MM.1S (cell line): Measurements from ENCODE around the gene GAPT.

ENCODE experiments used
- DNase-seq: peaks from one replicate; pipeline ENCODE4 v3.0.0-alpha.2; 2015
- H2AFZ ChIP-seq: fragments of 300-600 bp; sonication (generic); 2 replicates; pipeline ENCODE4 v1.6.0; 2016; ENCODE audit warnings: antibody characterized with exemption, low read length
- H3F3A ChIP-seq: fragments of 300-600 bp; sonication (generic); 2 replicates; pipeline ENCODE4 v1.6.1; 2016; ENCODE audit warnings: mild to moderate bottlenecking, antibody characterized with exemption, low read length, moderate library complexity, mixed read lengths; ENCODE audit not compliant: insufficient read depth
- H3K27ac ChIP-seq: fragments of 300-600 bp; sonication (generic); 2 replicates; pipeline ENCODE4 v1.5.1; 2016; ENCODE audit warnings: mild to moderate bottlenecking, low read length
- H3K27me3 ChIP-seq: fragments of 300-600 bp; sonication (generic); replicated peaks from 2 replicates; pipeline ENCODE4 v1.6.0; 2016; ENCODE audit warnings: low read length; ENCODE audit not compliant: insufficient read depth
- H3K36me3 ChIP-seq: fragments of 300-600 bp; sonication (generic); replicated peaks from 2 replicates; pipeline ENCODE4 v1.6.1; 2016; ENCODE audit warnings: mild to moderate bottlenecking, low read length, mixed read lengths; ENCODE audit not compliant: insufficient read depth
- H3K4me1 ChIP-seq: fragments of 300-600 bp; sonication (generic); 2 replicates; pipeline ENCODE4 v1.6.1; 2016; ENCODE audit warnings: low read length, mixed read lengths
- H3K4me2 ChIP-seq: fragments of 300-600 bp; sonication (generic); 2 replicates; pipeline ENCODE4 v1.6.0; 2016; ENCODE audit warnings: low read depth, low read length
- H3K4me3 ChIP-seq: fragments of 300-600 bp; sonication (generic); 2 replicates; pipeline ENCODE4 v1.5.1; 2016; ENCODE audit warnings: low read length, mixed read lengths
- H3K79me2 ChIP-seq: fragments of 300-600 bp; sonication (generic); 2 replicates; pipeline ENCODE4 v1.6.1; 2016; ENCODE audit warnings: mixed run types, low read length, mixed read lengths
- H3K9ac ChIP-seq: fragments of 300-600 bp; sonication (generic); 2 replicates; pipeline ENCODE4 v1.6.1; 2016; ENCODE audit warnings: low read length, mixed read lengths
- H3K9me2 ChIP-seq: fragments of 300-600 bp; sonication (generic); replicated peaks from 2 replicates; pipeline ENCODE4 v1.6.1; 2016; ENCODE audit warnings: mild to moderate bottlenecking, low read length, mixed read lengths; ENCODE audit not compliant: insufficient read depth
- H3K9me3 ChIP-seq: fragments of 300-600 bp; sonication (generic); replicated peaks from 2 replicates; pipeline ENCODE4 v1.6.1; 2016; ENCODE audit warnings: mild to moderate bottlenecking, low read length, mixed read lengths; ENCODE audit not compliant: insufficient read depth
- H4K20me1 ChIP-seq: fragments of 300-600 bp; sonication (generic); 2 replicates; pipeline ENCODE4 v1.6.1; 2016; ENCODE audit warnings: mild to moderate bottlenecking, low read length, moderate library complexity, mixed read lengths; ENCODE audit not compliant: insufficient read depth
- CTCF ChIP-seq: fragments of 300-600 bp; sonication (generic); IDR thresholded peaks from 2 replicates; pipeline ENCODE4 v1.5.1; 2016; ENCODE audit warnings: antibody characterized with exemption, low read length, mixed read lengths
- EZH2 ChIP-seq: fragments of 300-600 bp; sonication (generic); optimal IDR thresholded peaks from 2 replicates; pipeline ENCODE3; 2017; ENCODE audit warnings: low read depth, mild to moderate bottlenecking, antibody characterized with exemption, low read length, mixed read lengths
- EZH2phosphoT487 ChIP-seq: fragments of 300-600 bp; sonication (generic); IDR thresholded peaks from 2 replicates; pipeline ENCODE4 v1.6.1; 2018; ENCODE audit warnings: antibody characterized with exemption, low read length

GAPT gene

GRCh38 chr5:58505502-58505901, 14.3 kb downstream of the GAPT start:
- no peak for DNase-seq

DNA sequence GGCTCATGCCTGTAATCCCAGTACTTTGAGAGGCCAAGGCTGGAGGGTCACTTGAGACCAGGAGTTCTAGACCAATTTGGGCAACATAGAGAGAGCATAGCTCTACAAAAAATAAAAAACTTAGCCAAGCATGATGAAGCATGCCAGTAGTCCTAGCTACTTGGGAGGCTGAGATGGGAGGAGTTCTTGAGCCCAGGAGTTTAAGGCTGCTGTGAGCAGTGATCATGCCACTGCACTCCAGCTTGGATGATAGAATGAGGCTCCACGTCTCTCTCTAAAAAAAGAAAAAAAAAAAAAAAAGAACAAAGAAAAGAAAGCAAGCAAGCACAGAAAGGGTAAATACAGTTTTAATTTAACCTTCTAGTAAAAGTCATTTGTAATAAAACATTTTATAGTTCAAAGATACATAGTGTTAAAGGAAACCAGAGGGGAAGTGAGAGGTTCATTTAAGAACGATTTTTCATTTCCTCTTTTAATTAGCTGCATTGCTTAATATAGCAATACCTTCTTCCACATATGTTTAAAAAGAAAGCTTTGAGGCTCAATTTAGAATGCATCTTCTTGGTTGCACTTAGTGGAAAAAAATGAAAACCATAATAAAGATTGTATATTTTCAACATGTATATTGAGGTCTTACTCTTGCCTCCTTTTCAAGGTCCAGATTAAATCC, 14.9 kb downstream of the GAPT start:
- Histone ChIP-seq H3K9me2 (no peaks in the 10 kb centered on the region), H3K27me3 (no peaks in the 10 kb centered on the region), H3F3A (no peaks in the 10 kb centered on the region), H3K4me1 (no peaks in the 10 kb centered on the region; the same call in 1 of the 2 replicates), H3K79me2 (no peaks in the 10 kb centered on the region), H3K27ac (no peak overlapping the region), H3K36me3 (no peaks in the 10 kb centered on the region), H3K9me3 (no peaks in the 10 kb centered on the region), H4K20me1 (no peaks in the 10 kb centered on the region), H3K4me2 (no peak overlapping the region), H3K4me3 (no peak overlapping the region), H3K9ac (no peak overlapping the region), H2AFZ (no peak overlapping the region)
- no peak for DNase-seq
- TF ChIP-seq EZH2 (no peak), EZH2phosphoT487 (no peak), CTCF (no peak)

More at GRCh38 chr5:58505502-58505901, 14.3 kb downstream of the GAPT start:
- Histone ChIP-seq H3K79me2 (no peaks in the 10 kb centered on the region), H3K9me2 (no peaks in the 10 kb centered on the region), H2AFZ (no peak overlapping the region), H3K9ac (no peak overlapping the region), H3K27me3 (no peaks in the 10 kb centered on the region), H3K27ac (no peak overlapping the region), H3K4me1 (no peaks in the 10 kb centered on the region; the same call in 1 of the 2 replicates), H4K20me1 (no peaks in the 10 kb centered on the region), H3K4me2 (no peak overlapping the region), H3K4me3 (no peak overlapping the region), H3K9me3 (no peaks in the 10 kb centered on the region), H3F3A (no peaks in the 10 kb centered on the region), H3K36me3 (no peaks in the 10 kb centered on the region)
- no peak for TF ChIP-seq EZH2phosphoT487
- TF ChIP-seq CTCF: no peak
- no peak for TF ChIP-seq EZH2

GRCh38 chr5:58507715-58508114, 16.5 kb downstream of the GAPT start:
- no peak overlapping the region for H3K4me3 ChIP-seq
- H3K27ac ChIP-seq: no peak overlapping the region
- no peak overlapping the region for H3K4me2 ChIP-seq
- no peak overlapping the region for H2AFZ ChIP-seq
- no peaks in the 10 kb centered on the region for H3K9me3 ChIP-seq
- H3F3A ChIP-seq: no peaks in the 10 kb centered on the region
- DNase-seq: no peak
- no peak for TF ChIP-seq EZH2phosphoT487
- no peak for TF ChIP-seq CTCF
- TF ChIP-seq EZH2: no peak
- no peaks in the 10 kb centered on the region; the same call in 1 of the 2 replicates for H3K4me1 ChIP-seq
- H4K20me1 ChIP-seq: no peaks in the 10 kb centered on the region
- H3K79me2 ChIP-seq: no peaks in the 10 kb centered on the region
- H3K9ac ChIP-seq: no peak overlapping the region
- no peaks in the 10 kb centered on the region for H3K9me2 ChIP-seq
- no peaks in the 10 kb centered on the region for H3K36me3 ChIP-seq
- no peaks in the 10 kb centered on the region for H3K27me3 ChIP-seq
